ENCODE results near the gene PAFAH1B2. TPM values are rescaled to one million over a fixed set of nuclear protein-coding genes. Genes with fewer than 3 reads are reported as not detected.

The PAFAH1B2 gene
- total RNA-seq, 4 donors from 2014 or later: 50.3 to 82.3 (median 63.2) TPM

- Histone ChIP-seq H3K36me3 (peaks cover 0 to 100% of the 10 kb centered on the region in 2 donors), H3K27me3 (no peaks in the 10 kb centered on the region), H3K27ac (peak overlapping the region in 3 of 4 donors; percentile 11 to 52 (median 37)), H3K4me1 (peaks cover 0 to 18% (median 0%) of the 10 kb centered on the region in 3 donors), H3K9me3 (no peaks in the 10 kb centered on the region), H3K4me3 (no peak overlapping the region)
- 83 to 90% methylated on average over 2 to 4 of the region's 22 CpGs for WGBS, 2 donors (ENCODE audit: low coverage in 1 of 2)
- ATAC-seq: peak; percentile 47
- TF ChIP-seq CTCF (IDR thresholded peaks at IDR 0.05): no peak
- TF ChIP-seq POLR2A (IDR thresholded peaks at IDR 0.05): no peak
- no peak for TF ChIP-seq POLR2AphosphoS5 (IDR thresholded peaks at IDR 0.05)
- no peak for TF ChIP-seq EP300 (IDR thresholded peaks at IDR 0.05)
Observed at GRCh38 chr11:117189191-117189940, 45.3 kb downstream of the PAFAH1B2 start.

GRCh38 chr11:117189941-117190544, 46.0 kb downstream of the PAFAH1B2 start:
- Histone ChIP-seq H3K27me3 (no peaks in the 10 kb centered on the region), H3K9me3 (no peaks in the 10 kb centered on the region), H3K4me3 (no peak overlapping the region), H3K36me3 (peaks cover 0 to 96% of the 10 kb centered on the region in 2 donors), H3K27ac (peak overlapping the region in 3 of 4 donors; percentile 9 to 52 (median 11)), H3K4me1 (peaks cover 0 to 18% (median 0%) of the 10 kb centered on the region in 3 donors)
- no CpG with 5 or more reads among the region's 8 CpGs for WGBS, 2 donors (ENCODE audit: low coverage in 1 of 2)
- TF ChIP-seq POLR2AphosphoS5 (IDR thresholded peaks at IDR 0.05) (no peak), CTCF (IDR thresholded peaks at IDR 0.05) (no peak), POLR2A (IDR thresholded peaks at IDR 0.05) (no peak), EP300 (IDR thresholded peaks at IDR 0.05) (no peak)
- ATAC-seq: no peak

GRCh38 chr11:117191680-117192400, 47.8 kb downstream of the PAFAH1B2 start:
- Histone ChIP-seq H3K27me3 (no peaks in the 10 kb centered on the region), H3K4me3 (no peak overlapping the region), H3K4me1 (peaks cover 0 to 13% (median 0%) of the 10 kb centered on the region in 3 donors), H3K36me3 (peaks cover 0 to 94% of the 10 kb centered on the region in 2 donors), H3K9me3 (no peaks in the 10 kb centered on the region), H3K27ac (peak overlapping the region in 2 of 4 donors; percentile 21 to 22)
- ATAC-seq: no peak
- WGBS, 2 donors (ENCODE audit: low coverage in 1 of 2): no CpG with 5 or more reads among the region's 26 CpGs
- TF ChIP-seq POLR2A (IDR thresholded peaks at IDR 0.05): no peak
- TF ChIP-seq POLR2AphosphoS5 (IDR thresholded peaks at IDR 0.05): no peak
- TF ChIP-seq CTCF (IDR thresholded peaks at IDR 0.05): no peak
- TF ChIP-seq EP300 (IDR thresholded peaks at IDR 0.05): no peak

- Histone ChIP-seq H3K9me3 (no peaks in the 10 kb centered on the region), H3K4me1 (peaks cover 0 to 13% (median under 1%) of the 10 kb centered on the region in 3 donors), H3K27me3 (no peaks in the 10 kb centered on the region), H3K4me3 (no peak overlapping the region), H3K36me3 (peaks cover 0 to 89% of the 10 kb centered on the region in 2 donors), H3K27ac (peak overlapping the region in 2 of 4 donors; percentile 21 to 22)
- TF ChIP-seq POLR2AphosphoS5 (IDR thresholded peaks at IDR 0.05) (no peak), CTCF (IDR thresholded peaks at IDR 0.05) (no peak), POLR2A (IDR thresholded peaks at IDR 0.05) (no peak), EP300 (IDR thresholded peaks at IDR 0.05) (no peak)
- ATAC-seq: no peak
- no CpG with 5 or more reads among the region's 17 CpGs for WGBS, 2 donors (ENCODE audit: low coverage in 1 of 2)
Observed at GRCh38 chr11:117192401-117192875, 48.4 kb downstream of the PAFAH1B2 start.

Measured in gastroesophageal sphincter (tissue), 4 donors.